GM21717 (cell line): ENCODE data around the gene BLZF1.
"Not testable (repeated sequence)": the region's sequence is repeated elsewhere in the genome, so short reads cannot be mapped to it uniquely, and the experiment has no call there.

Experiments used
- ATAC-seq: cut with Tn5 transposase; IDR thresholded peaks from one replicate; pipeline ENCODE4 v1.9.1; 2021; ENCODE audit warnings: mild to moderate bottlenecking, moderate library complexity; ENCODE audit not compliant: unreplicated experiment

Gene BLZF1

GRCh38 chr1:169348383-169349036 lies 19.5 kb upstream of the BLZF1 start:
- ATAC-seq = no peak

GRCh38 chr1:169360415-169360814 lies 7.6 kb upstream of the BLZF1 start:
- ATAC-seq = no peak

- ATAC-seq = no peak
Observed at GRCh38 chr1:169361281-169361680, 6.7 kb upstream of the BLZF1 start.

GRCh38 chr1:169363046-169363730 lies 4.8 kb upstream of the BLZF1 start:
- ATAC-seq = no peak

- no peak for ATAC-seq
Observed at GRCh38 chr1:169364948-169365347, 3.0 kb upstream of the BLZF1 start.

- ATAC-seq = no peak
Observed at GRCh38 chr1:169367096-169367685, 804 bp upstream of the BLZF1 start.

GRCh38 chr1:169368406-169368769 lies 393 bp downstream of the BLZF1 start:
- ATAC-seq = peak; percentile 23

- ATAC-seq = no peak
Observed at GRCh38 chr1:169371404-169371803, 3.4 kb downstream of the BLZF1 start.

- ATAC-seq = no peak
Observed at GRCh38 chr1:169381162-169381561, 13.2 kb downstream of the BLZF1 start.

- ATAC-seq = no peak
Observed at GRCh38 chr1:169383449-169383848, 15.5 kb downstream of the BLZF1 start.

GRCh38 chr1:169387399-169387798 lies 19.4 kb downstream of the BLZF1 start:
- no peak for ATAC-seq

- peak; percentile 85 for ATAC-seq
Observed at GRCh38 chr1:169390303-169390702, 22.3 kb downstream of the BLZF1 start.

GRCh38 chr1:169392406-169392805 lies 24.4 kb downstream of the BLZF1 start:
- no peak for ATAC-seq

GRCh38 chr1:169395955-169396354 lies 28.0 kb downstream of the BLZF1 start:
- ATAC-seq = no peak

GRCh38 chr1:169402578-169402977 lies 34.6 kb downstream of the BLZF1 start:
- ATAC-seq = not testable (repeated sequence)

- not testable (repeated sequence) for ATAC-seq
Observed at GRCh38 chr1:169408340-169408739, 40.3 kb downstream of the BLZF1 start.

GRCh38 chr1:169414952-169415351 lies 47.0 kb downstream of the BLZF1 start:
- no peak for ATAC-seq

GRCh38 chr1:169421309-169421708 lies 53.3 kb downstream of the BLZF1 start:
- no peak for ATAC-seq

GRCh38 chr1:169426174-169426705 lies 58.2 kb downstream of the BLZF1 start:
- ATAC-seq = no peak

- ATAC-seq = no peak
Observed at GRCh38 chr1:169427081-169427641, 59.2 kb downstream of the BLZF1 start, which contains the start of gene CCDC181. Gene CCDC181 (minus strand): TSS chr1:169427474. CDS start chr1:169424927, 2,547 bp downstream.
